Rectal smooth muscle tissue (tissue), 1 donor: ENCODE measurements around the gene PBXIP1.
A peak's percentile ranks its signal among the peaks of the same experiment; 100 is the strongest.

Experiments
- H3K27ac ChIP-seq: one replicate; pipeline ENCODE4 v1.7.0; 2013; ENCODE audit warnings: low read depth, low read length, inconsistent platforms
- H3K27me3 ChIP-seq: one replicate; pipeline ENCODE4 v1.7.0; 2013; ENCODE audit warnings: low read length; ENCODE audit not compliant: control insufficient read depth, insufficient read depth
- H3K36me3 ChIP-seq: one replicate; pipeline ENCODE4 v1.7.0; 2013; ENCODE audit warnings: low read length; ENCODE audit not compliant: control insufficient read depth, insufficient read depth
- H3K4me1 ChIP-seq: one replicate; pipeline ENCODE4 v1.7.0; 2013; ENCODE audit warnings: low read length; ENCODE audit not compliant: control insufficient read depth, insufficient read depth
- H3K4me3 ChIP-seq: one replicate; pipeline ENCODE4 v1.7.0; 2013; ENCODE audit warnings: low read length
- H3K9ac ChIP-seq: one replicate; pipeline ENCODE4 v1.7.0; 2013; ENCODE audit warnings: low read length

PBXIP1 gene

GRCh38 chr1:154964359-154964758 is 8.5 kb upstream of the PBXIP1 start:
- Histone ChIP-seq H3K9ac (no peak overlapping the region), H3K36me3 (peaks cover 31% of the 10 kb centered on the region), H3K27me3 (no peaks in the 10 kb centered on the region), H3K4me1 (peaks cover 8% of the 10 kb centered on the region), H3K4me3 (no peak overlapping the region), H3K27ac (no peak overlapping the region)

GRCh38 chr1:154963643-154964042 is 7.7 kb upstream of the PBXIP1 start:
- H3K4me1 ChIP-seq, result peaks cover 8% of the 10 kb centered on the region
- peaks cover 31% of the 10 kb centered on the region for H3K36me3 ChIP-seq
- H3K4me3 ChIP-seq, result no peak overlapping the region
- no peaks in the 10 kb centered on the region for H3K27me3 ChIP-seq
- no peak overlapping the region for H3K9ac ChIP-seq
- H3K27ac ChIP-seq, result no peak overlapping the region

- H3K4me1 ChIP-seq, result peaks cover 8% of the 10 kb centered on the region
- H3K27me3 ChIP-seq, result no peaks in the 10 kb centered on the region
- H3K27ac ChIP-seq, result no peak overlapping the region
- H3K4me3 ChIP-seq, result peak overlapping the region; percentile 84
- H3K9ac ChIP-seq, result no peak overlapping the region
- H3K36me3 ChIP-seq, result peaks cover 30% of the 10 kb centered on the region
Observed at GRCh38 chr1:154962795-154963330, 7.0 kb upstream of the PBXIP1 start.

- no peaks in the 10 kb centered on the region for H3K27me3 ChIP-seq
- H3K4me3 ChIP-seq, result peak overlapping the region; percentile 84
- H3K9ac ChIP-seq, result peak overlapping the region; percentile 93
- peaks cover 25% of the 10 kb centered on the region for H3K36me3 ChIP-seq
- peak overlapping the region; percentile 99 for H3K27ac ChIP-seq
- H3K4me1 ChIP-seq, result peaks cover 9% of the 10 kb centered on the region
Observed at GRCh38 chr1:154962156-154962749, 6.4 kb upstream of the PBXIP1 start.

- Histone ChIP-seq H3K4me3 (peak within 1 kb of the TSS; percentile 84), H3K4me1 (peaks cover 15% of the 10 kb centered on the region), H3K27me3 (no peaks in the 10 kb centered on the region), H3K9ac (peak within 1 kb of the TSS; percentile 93), H3K27ac (peak within 1 kb of the TSS; percentile 99), H3K36me3 (peaks cover 21% of the 10 kb centered on the region)
Observed at GRCh38 chr1:154961207-154962155, 5.6 kb upstream of the PBXIP1 start, which contains the start of gene PYGO2. Gene PYGO2, minus strand, starts transcription at chr1:154961782. Its CDS starts 206 bp downstream, at chr1:154961576.

GRCh38 chr1:154960446-154961136 is 4.7 kb upstream of the PBXIP1 start:
- Histone ChIP-seq H3K27ac (peak overlapping the region; percentile 99), H3K27me3 (no peaks in the 10 kb centered on the region), H3K4me1 (peaks cover 15% of the 10 kb centered on the region), H3K9ac (no peak overlapping the region), H3K36me3 (peaks cover 15% of the 10 kb centered on the region), H3K4me3 (peak overlapping the region; percentile 84)

GRCh38 chr1:154959426-154959780 is 3.5 kb upstream of the PBXIP1 start:
- peaks cover 26% of the 10 kb centered on the region for H3K4me1 ChIP-seq
- no peak overlapping the region for H3K9ac ChIP-seq
- H3K27me3 ChIP-seq, result no peaks in the 10 kb centered on the region
- H3K4me3 ChIP-seq, result no peak overlapping the region
- H3K36me3 ChIP-seq, result peaks cover 8% of the 10 kb centered on the region
- no peak overlapping the region for H3K27ac ChIP-seq

GRCh38 chr1:154958681-154959425 is 3.0 kb upstream of the PBXIP1 start:
- Histone ChIP-seq H3K9ac (no peak overlapping the region), H3K4me1 (peaks cover 30% of the 10 kb centered on the region), H3K4me3 (no peak overlapping the region), H3K27ac (no peak overlapping the region), H3K36me3 (peaks cover 5% of the 10 kb centered on the region), H3K27me3 (no peaks in the 10 kb centered on the region)

- peaks cover 5% of the 10 kb centered on the region for H3K36me3 ChIP-seq
- no peak overlapping the region for H3K9ac ChIP-seq
- H3K4me3 ChIP-seq, result no peak overlapping the region
- no peak overlapping the region for H3K27ac ChIP-seq
- H3K4me1 ChIP-seq, result peaks cover 33% of the 10 kb centered on the region
- H3K27me3 ChIP-seq, result no peaks in the 10 kb centered on the region
Observed at GRCh38 chr1:154958036-154958435, 2.1 kb upstream of the PBXIP1 start.

GRCh38 chr1:154957091-154957657 is 1.3 kb upstream of the PBXIP1 start:
- Histone ChIP-seq H3K9ac (no peak overlapping the region), H3K4me1 (peaks cover 32% of the 10 kb centered on the region), H3K27ac (peak overlapping the region; percentile 87), H3K36me3 (peaks cover 5% of the 10 kb centered on the region), H3K4me3 (no peak overlapping the region), H3K27me3 (no peaks in the 10 kb centered on the region)

- peak overlapping the region; percentile 87 for H3K27ac ChIP-seq
- H3K36me3 ChIP-seq, result peaks cover 5% of the 10 kb centered on the region
- H3K9ac ChIP-seq, result no peak overlapping the region
- H3K4me1 ChIP-seq, result peaks cover 32% of the 10 kb centered on the region
- H3K27me3 ChIP-seq, result no peaks in the 10 kb centered on the region
- H3K4me3 ChIP-seq, result peak overlapping the region; percentile 93
Observed at GRCh38 chr1:154956544-154956941, 644 bp upstream of the PBXIP1 start.
